Upper lobe of left lung (tissue), 4 donors: ENCODE data around the gene NLGN1.

Experiments used
- EP300 ChIP-seq, 4 donors: sonication (generic); formaldehyde crosslinking; IDR thresholded peaks; one replicate each; pipeline ENCODE4 v1.5.1; 2017; ENCODE audit warnings: antibody characterized with exemption in 4 of 4, control low read depth in 2 of 4
- POLR2AphosphoS5 ChIP-seq, 2 donors: sonication (generic); formaldehyde crosslinking; IDR thresholded peaks; one replicate each; pipeline ENCODE4 v1.5.1; 2017; ENCODE audit warnings: antibody characterized with exemption in 2 of 2
- TF ChIP-seq, protein P1 (sequence below), 6 experiments: fragments of 450-650 bp in 4 of 6; fragments of 200-600 bp in 2 of 6; sonication (generic) in 2 of 6; IDR thresholded peaks; one replicate each; pipeline ENCODE4 v1.5.1; 2016 to 2019; ENCODE audit warnings: antibody characterized with exemption in 6 of 6

DNA sequence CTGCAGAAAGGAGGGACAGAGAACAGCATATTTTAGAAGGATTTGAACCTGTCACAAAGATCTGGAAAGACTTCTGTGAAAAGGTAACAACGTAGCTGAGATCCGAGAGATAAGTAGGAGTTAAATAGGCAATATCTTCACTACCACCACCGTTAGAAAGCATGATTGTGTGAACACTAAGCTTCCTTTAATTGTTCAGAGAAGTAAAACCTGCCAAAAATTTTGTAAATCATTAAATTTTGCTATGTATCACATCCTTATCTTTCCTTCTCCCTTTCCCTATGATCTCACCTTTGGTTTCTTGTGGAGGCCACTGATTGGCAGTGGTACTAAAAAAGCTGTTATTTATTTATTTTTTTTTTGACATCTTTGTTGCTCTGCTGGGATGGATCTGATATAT, 346.9 kb downstream of the NLGN1 start:
- TF ChIP-seq EP300 (IDR thresholded peaks at IDR 0.05), result no peak
- no peak for TF ChIP-seq POLR2AphosphoS5 (IDR thresholded peaks at IDR 0.05)
- TF ChIP-seq, protein P1, sequence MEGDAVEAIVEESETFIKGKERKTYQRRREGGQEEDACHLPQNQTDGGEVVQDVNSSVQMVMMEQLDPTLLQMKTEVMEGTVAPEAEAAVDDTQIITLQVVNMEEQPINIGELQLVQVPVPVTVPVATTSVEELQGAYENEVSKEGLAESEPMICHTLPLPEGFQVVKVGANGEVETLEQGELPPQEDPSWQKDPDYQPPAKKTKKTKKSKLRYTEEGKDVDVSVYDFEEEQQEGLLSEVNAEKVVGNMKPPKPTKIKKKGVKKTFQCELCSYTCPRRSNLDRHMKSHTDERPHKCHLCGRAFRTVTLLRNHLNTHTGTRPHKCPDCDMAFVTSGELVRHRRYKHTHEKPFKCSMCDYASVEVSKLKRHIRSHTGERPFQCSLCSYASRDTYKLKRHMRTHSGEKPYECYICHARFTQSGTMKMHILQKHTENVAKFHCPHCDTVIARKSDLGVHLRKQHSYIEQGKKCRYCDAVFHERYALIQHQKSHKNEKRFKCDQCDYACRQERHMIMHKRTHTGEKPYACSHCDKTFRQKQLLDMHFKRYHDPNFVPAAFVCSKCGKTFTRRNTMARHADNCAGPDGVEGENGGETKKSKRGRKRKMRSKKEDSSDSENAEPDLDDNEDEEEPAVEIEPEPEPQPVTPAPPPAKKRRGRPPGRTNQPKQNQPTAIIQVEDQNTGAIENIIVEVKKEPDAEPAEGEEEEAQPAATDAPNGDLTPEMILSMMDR (IDR thresholded peaks at IDR 0.05), result no peak
